Mononuclear cell (primary cell): ENCODE results near the gene C1QTNF12. TPM values are rescaled to one million over a fixed set of nuclear protein-coding genes. Genes with fewer than 3 reads are reported as not detected.
"Not testable (repeated sequence)": the region's sequence is repeated elsewhere in the genome, so short reads cannot be mapped to it uniquely, and the experiment has no call there.

Experiments used
- H3K27me3 ChIP-seq: 2 replicates; pipeline ENCODE4 v1.6.0; 2011; ENCODE audit warnings: low read length, control low read depth; ENCODE audit not compliant: insufficient read depth
- H3K4me1 ChIP-seq: 2 replicates; pipeline ENCODE4 v1.5.1; 2011; ENCODE audit warnings: mild to moderate bottlenecking, low read length, control low read depth; ENCODE audit not compliant: insufficient read depth
- H3K4me3 ChIP-seq: 2 replicates; pipeline ENCODE4 v1.5.1; 2011; ENCODE audit warnings: mild to moderate bottlenecking, low read length, moderate library complexity
- H3K9me3 ChIP-seq: 2 replicates; pipeline ENCODE4 v1.5.1; 2011; ENCODE audit warnings: low read depth, mild to moderate bottlenecking, control low read depth, low read length
- total RNA-seq: library from RNA; depleted of rRNA; stranded (reverse); fragments of >200 nt; gene quantifications from one replicate; pipeline ENCODE4 v1.2.3, GENCODE V29; 2012

C1QTNF12 gene
- total RNA-seq, 1 donor, result 1.6 TPM

DNA sequence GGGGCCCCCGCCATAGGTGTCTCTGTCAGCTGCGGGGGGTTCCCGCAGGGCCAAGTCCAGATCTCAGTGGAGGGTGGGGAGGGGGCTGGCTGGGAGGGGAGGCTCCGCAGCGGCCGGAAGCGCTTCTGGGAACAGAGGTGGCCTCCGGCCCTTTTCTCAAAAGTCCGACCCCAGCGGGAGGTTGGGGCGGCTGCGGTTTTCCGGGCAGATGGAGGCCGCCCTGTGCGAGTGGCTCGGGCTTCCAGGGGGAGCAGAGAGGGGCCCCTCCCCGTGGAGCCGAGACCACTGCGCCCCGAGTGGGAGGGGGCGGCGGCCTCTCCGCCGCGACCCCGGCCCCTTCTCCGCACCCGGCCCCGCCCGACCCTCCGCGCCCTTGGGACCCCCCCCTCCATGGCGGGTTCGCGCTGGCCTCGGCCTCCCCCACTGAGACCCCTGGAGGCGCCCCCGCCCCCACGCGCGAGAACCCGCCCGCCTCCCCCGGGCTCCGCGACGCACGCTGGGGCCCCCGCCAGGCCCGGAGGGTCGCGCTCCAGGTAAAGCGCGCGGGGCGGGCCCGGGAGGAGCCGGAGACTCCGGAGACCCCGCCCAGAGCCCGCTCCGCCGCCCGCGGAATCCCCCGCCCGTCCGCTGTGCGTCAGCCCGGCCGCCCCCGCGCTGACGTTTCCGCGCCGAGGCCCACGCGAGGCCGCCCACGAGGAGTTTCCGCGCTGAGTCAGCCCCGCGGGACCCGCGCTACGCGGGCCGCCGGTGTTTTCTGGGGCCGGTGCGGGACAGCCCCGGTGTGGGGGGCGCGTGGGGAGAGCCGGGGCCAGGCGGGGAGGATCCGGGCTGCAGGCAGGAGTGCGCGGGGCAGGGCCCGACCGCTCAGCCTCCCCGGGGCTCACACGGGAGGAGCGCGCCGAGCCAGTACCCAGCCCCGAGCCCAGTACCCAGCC is 45.4 kb downstream of the C1QTNF12 start:
- Histone ChIP-seq H3K27me3 (no peaks in the 10 kb centered on the region), H3K9me3 (no peaks in the 10 kb centered on the region), H3K4me1 (peaks cover 10% of the 10 kb centered on the region), H3K4me3 (no peak overlapping the region)

- Histone ChIP-seq H3K4me1 (peaks cover 4% of the 10 kb centered on the region), H3K4me3 (no peak overlapping the region), H3K27me3 (no peaks in the 10 kb centered on the region), H3K9me3 (no peaks in the 10 kb centered on the region)
Measured at GRCh38 chr1:1199961-1200875, 46.3 kb downstream of the C1QTNF12 start.

DNA sequence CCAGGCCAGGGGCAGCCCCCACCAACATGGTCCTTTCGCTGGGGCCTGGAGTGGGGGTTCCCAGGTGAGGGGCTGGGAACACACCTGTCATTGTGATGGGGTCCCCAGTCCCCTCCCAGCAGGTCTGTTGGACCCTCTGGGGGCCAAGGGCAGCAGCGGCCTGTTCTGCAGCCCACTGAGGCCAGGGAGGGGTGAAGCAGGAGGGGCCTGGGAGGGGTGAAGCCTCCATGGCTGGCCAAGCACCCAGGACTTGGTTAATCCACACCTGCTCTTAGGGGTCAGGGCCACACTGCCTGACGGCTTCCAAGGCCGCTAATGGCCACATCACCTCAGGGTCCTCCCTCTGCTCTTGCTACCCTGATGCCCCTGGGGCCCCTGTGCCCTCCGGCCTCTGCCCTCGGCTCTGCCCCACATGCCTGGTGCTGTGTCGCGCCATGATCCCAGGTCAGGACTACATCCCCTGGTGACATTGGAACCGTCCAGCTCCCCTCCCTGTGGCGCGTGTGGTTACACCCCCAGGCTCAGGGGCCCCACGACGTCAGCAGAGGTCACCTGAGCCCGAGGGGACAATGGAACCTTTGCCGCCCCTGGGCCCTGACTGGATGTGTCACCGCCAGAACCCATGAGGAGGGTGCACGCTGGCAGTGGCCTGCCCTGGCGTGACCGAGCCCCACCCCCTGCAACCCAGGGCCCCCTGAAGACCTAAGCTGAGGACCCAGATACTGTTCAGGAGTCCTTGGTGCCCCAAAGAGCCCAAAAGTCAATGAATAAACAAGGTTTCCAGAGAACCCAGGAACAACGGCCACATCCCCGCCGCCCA is 47.2 kb downstream of the C1QTNF12 start:
- H3K27me3 ChIP-seq, result no peaks in the 10 kb centered on the region
- no peak overlapping the region for H3K4me3 ChIP-seq
- no peaks in the 10 kb centered on the region for H3K9me3 ChIP-seq
- H3K4me1 ChIP-seq, result peaks cover 4% of the 10 kb centered on the region

GRCh38 chr1:1198423-1199140 is 47.9 kb downstream of the C1QTNF12 start:
- H3K4me3 ChIP-seq, result no peak overlapping the region
- no peaks in the 10 kb centered on the region for H3K27me3 ChIP-seq
- H3K4me1 ChIP-seq, result peaks cover 4% of the 10 kb centered on the region
- no peaks in the 10 kb centered on the region for H3K9me3 ChIP-seq

GRCh38 chr1:1197551-1198422 is 48.7 kb downstream of the C1QTNF12 start:
- no peak overlapping the region for H3K4me3 ChIP-seq
- H3K27me3 ChIP-seq, result no peaks in the 10 kb centered on the region
- no peaks in the 10 kb centered on the region for H3K9me3 ChIP-seq
- H3K4me1 ChIP-seq, result peaks cover 4% of the 10 kb centered on the region

GRCh38 chr1:1197188-1197500 is 49.4 kb downstream of the C1QTNF12 start:
- peaks cover 4% of the 10 kb centered on the region for H3K4me1 ChIP-seq
- no peak overlapping the region for H3K4me3 ChIP-seq
- peaks cover 5% of the 10 kb centered on the region for H3K9me3 ChIP-seq
- H3K27me3 ChIP-seq, result no peaks in the 10 kb centered on the region

DNA sequence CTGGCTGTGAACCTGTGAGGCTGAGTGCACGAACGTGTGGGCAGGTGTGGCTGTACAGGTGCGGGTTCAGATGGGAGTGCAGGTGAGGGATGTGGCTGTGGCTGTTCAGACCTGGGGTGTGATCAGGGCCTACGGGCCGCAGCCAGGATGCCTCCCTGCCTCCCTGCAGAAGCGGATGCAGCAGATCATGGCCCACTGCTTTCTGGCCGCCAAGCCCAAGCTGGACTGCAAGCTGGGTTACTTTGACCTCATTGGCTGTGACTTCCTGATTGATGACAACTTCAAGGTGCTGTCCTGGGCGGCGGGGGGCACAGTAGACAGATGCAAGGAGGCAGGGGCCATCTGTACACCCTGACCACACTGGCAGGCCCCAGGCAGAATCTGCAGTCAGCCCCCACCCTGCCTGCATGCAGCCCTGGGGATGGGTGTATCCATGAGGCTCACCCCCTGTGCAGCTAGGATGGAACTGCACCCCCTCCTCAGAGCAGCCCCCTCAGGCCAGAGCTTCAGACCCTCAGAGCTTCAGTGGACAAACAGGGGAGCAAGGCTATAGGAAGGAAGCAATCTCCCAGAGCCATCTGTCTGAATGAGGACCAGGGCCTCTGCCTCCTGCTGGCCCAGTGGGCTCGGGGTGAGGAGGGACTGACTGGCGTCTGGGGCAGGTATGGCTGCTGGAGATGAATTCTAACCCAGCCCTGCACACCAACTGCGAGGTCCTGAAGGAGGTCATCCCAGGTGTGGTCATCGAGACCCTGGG is 49.9 kb downstream of the C1QTNF12 start:
- Histone ChIP-seq H3K27me3 (no peaks in the 10 kb centered on the region), H3K4me3 (no peak overlapping the region), H3K4me1 (peaks cover 4% of the 10 kb centered on the region), H3K9me3 (peaks cover 5% of the 10 kb centered on the region)

- H3K4me3 ChIP-seq, H3K9me3 ChIP-seq, H3K4me1 ChIP-seq, H3K27me3 ChIP-seq: not testable (repeated sequence)
Measured at GRCh38 chr1:1195726-1196125, 50.8 kb downstream of the C1QTNF12 start.

DNA sequence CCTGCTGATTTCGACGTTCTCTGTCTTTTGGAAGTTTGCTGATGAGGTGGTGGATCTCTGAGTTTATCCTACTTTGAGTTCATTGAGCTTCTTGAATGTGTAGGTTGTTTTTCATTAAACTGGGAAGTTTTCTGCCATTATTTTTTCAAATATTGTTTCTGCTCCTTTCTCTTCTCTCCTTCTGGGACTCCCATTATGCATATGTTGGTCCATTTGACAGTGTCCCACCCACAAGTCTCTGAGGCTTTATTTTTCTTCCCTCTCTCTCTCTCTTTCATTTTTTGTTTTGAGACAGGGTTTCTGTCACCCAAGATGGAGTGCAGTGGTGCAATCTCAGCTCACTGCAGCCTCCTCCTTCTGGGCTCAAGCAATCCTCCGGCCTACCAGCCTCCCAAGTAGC is 51.8 kb downstream of the C1QTNF12 start:
- no peak overlapping the region for H3K4me3 ChIP-seq
- no peaks in the 10 kb centered on the region for H3K27me3 ChIP-seq
- H3K9me3 ChIP-seq, result peaks cover 5% of the 10 kb centered on the region
- no peaks in the 10 kb centered on the region for H3K4me1 ChIP-seq

Other genes starting within 250 kb of the C1QTNF12 start
- 3.6 TPM for gene HES4, start 246.6 kb downstream of the C1QTNF12 start, total RNA-seq
- 50.6 TPM for gene ISG15, start 233.2 kb downstream of the C1QTNF12 start, total RNA-seq
- 2.6 TPM for gene AGRN, start 226.6 kb downstream of the C1QTNF12 start, total RNA-seq
- not detected for gene RNF223, start 172.4 kb downstream of the C1QTNF12 start, total RNA-seq
- 9.6 TPM for gene C1orf159, start 130.6 kb downstream of the C1QTNF12 start, total RNA-seq
- 0.42 TPM for gene TTLL10, start 72.8 kb downstream of the C1QTNF12 start, total RNA-seq
- gene TNFRSF18, start 40.1 kb downstream of the C1QTNF12 start, total RNA-seq, result 1.2 TPM
- gene TNFRSF4, start 32.6 kb downstream of the C1QTNF12 start, total RNA-seq, result 3.3 TPM
- 50.0 TPM for gene SDF4, start 14.7 kb downstream of the C1QTNF12 start, total RNA-seq
- 5.9 TPM for gene B3GALT6, start 14.5 kb downstream of the C1QTNF12 start, total RNA-seq
- 26.9 TPM for gene UBE2J2, start 27.1 kb upstream of the C1QTNF12 start, total RNA-seq
- gene SCNN1D, start 33.7 kb upstream of the C1QTNF12 start, total RNA-seq, result 2.6 TPM
- 16.8 TPM for gene ACAP3, start 61.2 kb upstream of the C1QTNF12 start, total RNA-seq
- 12.6 TPM for gene PUSL1, start 61.9 kb upstream of the C1QTNF12 start, total RNA-seq
- 51.2 TPM for gene INTS11, start 77.9 kb upstream of the C1QTNF12 start, total RNA-seq
- gene CPTP, start 78.1 kb upstream of the C1QTNF12 start, total RNA-seq, result 8.5 TPM
- 0.94 TPM for gene TAS1R3, start 84.6 kb upstream of the C1QTNF12 start, total RNA-seq
- gene DVL1, start 102.7 kb upstream of the C1QTNF12 start, total RNA-seq, result 17.9 TPM
- gene MXRA8, start 111.8 kb upstream of the C1QTNF12 start, total RNA-seq, result 1.6 TPM
- gene AURKAIP1, start 128.5 kb upstream of the C1QTNF12 start, total RNA-seq, result 27.8 TPM
- 127 TPM for gene CCNL2, start 152.6 kb upstream of the C1QTNF12 start, total RNA-seq
- gene MRPL20, start 160.6 kb upstream of the C1QTNF12 start, total RNA-seq, result 39.5 TPM
- gene ANKRD65, start 174.6 kb upstream of the C1QTNF12 start, total RNA-seq, result not detected
- 0.10 TPM for gene VWA1, start 189.0 kb upstream of the C1QTNF12 start, total RNA-seq
- gene ATAD3C, start 203.0 kb upstream of the C1QTNF12 start, total RNA-seq, result 0.63 TPM
- 11.5 TPM for gene ATAD3B, start 225.0 kb upstream of the C1QTNF12 start, total RNA-seq